ENCODE data around the gene DAPL1.
"Not testable (repeated sequence)": the region's sequence is repeated elsewhere in the genome, so short reads cannot be mapped to it uniquely, and the experiment has no call there.

Gene DAPL1

GRCh38 chr2:158861626-158862025 lies 66.5 kb downstream of the DAPL1 start:
- not testable (repeated sequence) for H3K9ac ChIP-seq (ENCODE audit: low read length); H3K4me1 ChIP-seq (ENCODE audit: control insufficient read depth, low read depth, low read length); H3K27me3 ChIP-seq (ENCODE audit: control insufficient read depth, insufficient read depth, low read length); H3K27ac ChIP-seq (ENCODE audit: low read length); H3K36me3 ChIP-seq (ENCODE audit: control insufficient read depth, low read depth, low read length); H3K9me3 ChIP-seq (ENCODE audit: control insufficient read depth, low read depth, low read length); H3K4me3 ChIP-seq (ENCODE audit: low read length)

GRCh38 chr2:158865469-158865868 lies 70.4 kb downstream of the DAPL1 start:
- H3K27me3 ChIP-seq (ENCODE audit: control insufficient read depth, insufficient read depth, low read length); H3K4me3 ChIP-seq (ENCODE audit: low read length); H3K27ac ChIP-seq (ENCODE audit: low read length); H3K9me3 ChIP-seq (ENCODE audit: control insufficient read depth, low read depth, low read length); H3K4me1 ChIP-seq (ENCODE audit: control insufficient read depth, low read depth, low read length); H3K36me3 ChIP-seq (ENCODE audit: control insufficient read depth, low read depth, low read length); H3K9ac ChIP-seq (ENCODE audit: low read length): not testable (repeated sequence)

Measured in iPS-18a (cell line).